ENCODE results near the gene PDE7B. TPM values are rescaled to one million over a fixed set of nuclear protein-coding genes. Genes with fewer than 3 reads are reported as not detected.

PDE7B gene
- total RNA-seq, 1 donor from 2014 or later, result 0.53 TPM

DNA sequence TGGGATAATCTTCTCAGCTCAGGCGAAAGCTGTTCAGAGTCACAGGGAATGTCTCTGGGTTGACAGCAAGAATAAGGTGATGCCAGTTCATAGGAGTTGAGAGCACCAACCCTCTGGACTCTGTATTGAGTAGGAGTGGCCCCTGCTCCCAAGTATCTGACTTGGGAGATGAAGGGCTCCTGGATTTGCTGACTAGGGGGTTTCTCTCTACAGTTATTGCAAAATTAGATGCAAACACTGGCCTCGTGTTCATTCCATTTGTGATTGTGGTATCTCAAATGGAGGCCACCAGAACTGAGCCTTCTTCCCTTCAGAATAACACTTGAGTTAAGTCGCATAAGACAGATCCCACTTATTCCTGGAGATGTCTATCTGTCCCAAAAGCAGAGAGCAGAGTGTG lies 135.7 kb downstream of the PDE7B start:
- no peak for DNase-seq (ENCODE audit: low read depth)
- no peak overlapping the region for H3K4me3 ChIP-seq (ENCODE audit: low read depth, low read length)
- TF ChIP-seq, protein P1, sequence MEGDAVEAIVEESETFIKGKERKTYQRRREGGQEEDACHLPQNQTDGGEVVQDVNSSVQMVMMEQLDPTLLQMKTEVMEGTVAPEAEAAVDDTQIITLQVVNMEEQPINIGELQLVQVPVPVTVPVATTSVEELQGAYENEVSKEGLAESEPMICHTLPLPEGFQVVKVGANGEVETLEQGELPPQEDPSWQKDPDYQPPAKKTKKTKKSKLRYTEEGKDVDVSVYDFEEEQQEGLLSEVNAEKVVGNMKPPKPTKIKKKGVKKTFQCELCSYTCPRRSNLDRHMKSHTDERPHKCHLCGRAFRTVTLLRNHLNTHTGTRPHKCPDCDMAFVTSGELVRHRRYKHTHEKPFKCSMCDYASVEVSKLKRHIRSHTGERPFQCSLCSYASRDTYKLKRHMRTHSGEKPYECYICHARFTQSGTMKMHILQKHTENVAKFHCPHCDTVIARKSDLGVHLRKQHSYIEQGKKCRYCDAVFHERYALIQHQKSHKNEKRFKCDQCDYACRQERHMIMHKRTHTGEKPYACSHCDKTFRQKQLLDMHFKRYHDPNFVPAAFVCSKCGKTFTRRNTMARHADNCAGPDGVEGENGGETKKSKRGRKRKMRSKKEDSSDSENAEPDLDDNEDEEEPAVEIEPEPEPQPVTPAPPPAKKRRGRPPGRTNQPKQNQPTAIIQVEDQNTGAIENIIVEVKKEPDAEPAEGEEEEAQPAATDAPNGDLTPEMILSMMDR (IDR thresholded peaks at IDR 0.05; ENCODE audit: insufficient read depth, low read length, severe bottlenecking), result no peak
- no peaks in the 10 kb centered on the region for H3K27me3 ChIP-seq (ENCODE audit: control insufficient read depth, insufficient read depth, low read length)
- no peaks in the 10 kb centered on the region for H3K36me3 ChIP-seq (ENCODE audit: control insufficient read depth, insufficient read depth, low read length)
- FAIRE-seq, result no peak

DNA sequence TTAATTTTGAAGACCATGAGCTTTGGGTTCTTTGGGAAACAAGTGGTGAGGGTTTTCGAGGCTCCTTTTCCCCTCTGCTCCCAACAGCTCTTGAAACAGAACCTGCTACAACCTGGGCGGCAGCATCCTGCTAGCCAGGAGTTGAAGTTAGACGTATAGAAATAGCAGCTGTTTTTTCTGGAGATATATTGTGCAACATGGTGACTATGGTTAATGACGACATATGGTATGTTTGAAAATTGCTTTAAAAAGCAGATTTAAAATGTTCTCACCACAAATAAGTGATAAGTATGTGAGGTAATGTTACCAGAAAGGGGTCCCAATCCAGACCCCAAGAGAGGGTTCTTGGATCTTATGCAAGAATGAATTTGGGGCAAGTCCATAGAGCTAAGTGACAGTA lies 138.9 kb downstream of the PDE7B start:
- TF ChIP-seq, protein P1 (IDR thresholded peaks at IDR 0.05; ENCODE audit: insufficient read depth, low read length, severe bottlenecking), result no peak
- H3K27me3 ChIP-seq (ENCODE audit: control insufficient read depth, insufficient read depth, low read length), result no peaks in the 10 kb centered on the region
- FAIRE-seq (no peak), DNase-seq (ENCODE audit: low read depth) (no peak)
- no peak overlapping the region for H3K4me3 ChIP-seq (ENCODE audit: low read depth, low read length)
- H3K36me3 ChIP-seq (ENCODE audit: control insufficient read depth, insufficient read depth, low read length), result no peaks in the 10 kb centered on the region

DNA sequence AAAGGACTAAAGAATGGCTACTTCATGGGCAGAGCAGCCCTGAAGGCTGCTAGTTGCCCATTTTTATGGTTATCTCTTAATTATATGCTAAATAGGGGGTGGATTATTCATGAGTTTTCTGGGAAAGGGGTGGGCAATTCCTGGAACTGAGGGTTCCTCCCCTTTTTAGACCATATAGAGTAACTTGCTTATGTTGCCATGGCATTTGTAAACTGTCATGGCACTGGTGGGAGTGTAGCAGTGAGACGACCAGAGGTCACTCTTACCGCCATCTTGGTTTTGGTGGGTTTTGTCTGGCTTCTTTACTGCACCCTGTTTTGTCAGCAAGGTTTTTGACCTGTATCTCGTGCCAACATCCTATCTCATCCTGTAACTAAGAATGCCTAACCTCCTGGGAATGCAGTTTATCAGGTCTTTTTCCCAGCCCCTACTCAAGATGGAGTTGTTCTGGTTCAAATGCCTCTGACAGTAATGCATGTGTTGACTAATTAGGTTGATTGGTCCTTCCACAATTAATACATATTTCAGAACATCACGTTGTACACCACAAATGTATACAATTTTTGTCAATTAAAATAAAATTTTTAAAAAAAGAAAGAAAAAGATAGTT lies 139.5 kb downstream of the PDE7B start:
- TF ChIP-seq, protein P1 (IDR thresholded peaks at IDR 0.05; ENCODE audit: insufficient read depth, low read length, severe bottlenecking), result no peak
- DNase-seq (ENCODE audit: low read depth) (peak; percentile 26), FAIRE-seq (no peak)
- Histone ChIP-seq H3K36me3 (ENCODE audit: control insufficient read depth, insufficient read depth, low read length) (no peaks in the 10 kb centered on the region), H3K4me3 (ENCODE audit: low read depth, low read length) (no peak overlapping the region), H3K27me3 (ENCODE audit: control insufficient read depth, insufficient read depth, low read length) (no peaks in the 10 kb centered on the region)

DNA sequence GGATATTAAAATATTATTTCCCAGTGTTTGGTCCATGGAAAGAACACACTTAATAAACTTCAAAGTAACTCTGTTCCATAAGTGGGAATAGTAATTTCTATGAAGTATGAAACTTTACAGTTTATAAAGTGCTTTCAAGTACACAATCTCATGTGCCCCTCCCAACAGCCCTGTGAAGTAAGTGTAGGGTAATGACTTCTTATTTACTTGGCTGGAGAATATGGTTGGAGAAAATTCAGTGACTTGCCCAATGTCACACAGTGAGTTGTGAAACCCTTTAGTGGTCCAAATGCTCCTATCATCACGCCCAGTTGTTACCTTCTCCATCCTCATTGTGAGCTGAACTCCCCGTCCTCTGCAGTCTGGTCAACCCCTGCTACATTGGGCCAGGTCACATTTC lies 141.2 kb downstream of the PDE7B start:
- FAIRE-seq, result no peak
- Histone ChIP-seq H3K27me3 (ENCODE audit: control insufficient read depth, insufficient read depth, low read length) (no peaks in the 10 kb centered on the region), H3K36me3 (ENCODE audit: control insufficient read depth, insufficient read depth, low read length) (no peaks in the 10 kb centered on the region), H3K4me3 (ENCODE audit: low read depth, low read length) (no peak overlapping the region)
- TF ChIP-seq, protein P1 (IDR thresholded peaks at IDR 0.05; ENCODE audit: insufficient read depth, low read length, severe bottlenecking), result no peak
- no peak for DNase-seq (ENCODE audit: low read depth)

DNA sequence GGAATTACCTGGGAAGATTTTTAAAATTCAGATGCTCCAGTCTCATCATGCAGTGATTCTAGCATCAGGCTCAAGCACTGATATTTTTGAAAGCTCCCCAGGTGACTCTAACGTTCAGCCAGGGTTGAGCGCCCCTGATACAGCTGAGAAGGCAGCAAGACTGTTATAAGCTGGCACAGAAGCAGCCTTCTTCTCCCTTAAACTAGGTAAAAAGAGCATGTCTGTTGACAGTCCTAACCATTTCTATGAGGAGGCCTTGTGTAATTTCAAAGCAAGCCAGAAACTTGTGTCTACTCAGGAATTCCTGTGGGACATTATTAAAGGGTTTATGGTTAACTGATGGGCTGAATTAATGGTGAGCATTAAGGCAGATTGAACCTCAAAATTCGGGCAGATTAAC lies 141.9 kb downstream of the PDE7B start:
- no peak for FAIRE-seq
- Histone ChIP-seq H3K4me3 (ENCODE audit: low read depth, low read length) (no peak overlapping the region), H3K27me3 (ENCODE audit: control insufficient read depth, insufficient read depth, low read length) (no peaks in the 10 kb centered on the region), H3K36me3 (ENCODE audit: control insufficient read depth, insufficient read depth, low read length) (no peaks in the 10 kb centered on the region)
- no peak for DNase-seq (ENCODE audit: low read depth)
- TF ChIP-seq, protein P1 (IDR thresholded peaks at IDR 0.05; ENCODE audit: insufficient read depth, low read length, severe bottlenecking), result no peak
